Effector memory CD4-positive, alpha-beta T cell (primary cell): ENCODE data around the gene DVL2.

Experiments used
- DNase-seq, 3 donors: peaks; one replicate each; pipeline ENCODE4 v3.0.0-alpha.2; 2020
- H3K27ac ChIP-seq: 2 replicates; pipeline ENCODE4 v1.7.0; 2013; ENCODE audit warnings: mild to moderate bottlenecking, low read length, moderate library complexity; ENCODE audit not compliant: insufficient read depth, poor library complexity, severe bottlenecking
- H3K27me3 ChIP-seq: replicated peaks from 2 replicates; pipeline ENCODE4 v1.7.0; 2013; ENCODE audit warnings: mild to moderate bottlenecking, low read length; ENCODE audit not compliant: insufficient read depth, control insufficient read depth, poor library complexity, severe bottlenecking
- H3K36me3 ChIP-seq: 2 replicates; pipeline ENCODE4 v1.7.0; 2013; ENCODE audit warnings: mild to moderate bottlenecking, low read length, moderate library complexity; ENCODE audit not compliant: control insufficient read depth, insufficient read depth
- H3K4me1 ChIP-seq: 2 replicates; pipeline ENCODE4 v1.7.0; 2013; ENCODE audit warnings: low read length, mild to moderate bottlenecking; ENCODE audit not compliant: control insufficient read depth, insufficient read depth, poor library complexity, severe bottlenecking
- H3K4me3 ChIP-seq: 2 replicates; pipeline ENCODE4 v1.7.0; 2013; ENCODE audit warnings: low read length, low read depth, mild to moderate bottlenecking; ENCODE audit not compliant: insufficient read depth, poor library complexity, severe bottlenecking
- H3K9me3 ChIP-seq: 2 replicates; pipeline ENCODE4 v1.7.0; 2013; ENCODE audit warnings: mild to moderate bottlenecking, low read length, moderate library complexity; ENCODE audit not compliant: control insufficient read depth

The DVL2 gene

DNA sequence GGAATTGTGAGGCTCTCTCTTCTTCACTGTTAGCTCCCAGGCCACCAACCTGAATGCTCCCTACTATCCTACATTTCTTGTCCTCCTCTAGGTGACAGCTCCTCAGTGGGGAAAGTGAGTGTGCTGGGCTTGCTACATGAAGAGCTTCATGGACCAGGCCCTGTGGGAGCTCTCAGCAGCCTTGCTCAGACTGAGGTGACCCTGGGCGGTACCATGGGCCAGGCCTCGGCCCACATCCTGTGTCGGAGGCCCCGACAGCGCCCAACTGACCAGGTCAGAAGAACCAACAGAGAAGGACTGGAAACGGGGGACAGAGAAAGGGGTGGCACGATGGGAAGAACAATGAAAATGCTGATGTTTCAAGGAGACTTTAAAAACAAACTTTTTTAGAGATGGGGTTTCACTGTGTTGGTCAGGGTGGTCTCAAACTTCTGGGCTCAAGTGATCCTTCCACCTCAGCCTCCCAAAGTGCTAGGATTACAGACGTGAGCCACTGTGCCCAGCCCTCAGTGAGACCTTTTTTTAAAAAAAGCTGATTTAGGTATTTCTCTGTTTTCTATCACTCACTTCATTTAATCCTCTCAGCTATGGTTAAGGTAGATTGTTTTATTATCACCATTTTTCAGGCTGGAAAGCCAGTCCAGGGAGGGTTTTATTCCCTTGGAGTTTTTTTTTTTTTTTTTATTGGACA, 22.6 kb upstream of the DVL2 start:
- peaks cover 23% of the 10 kb centered on the region for H3K36me3 ChIP-seq
- no peaks in the 10 kb centered on the region for H3K9me3 ChIP-seq

DNA sequence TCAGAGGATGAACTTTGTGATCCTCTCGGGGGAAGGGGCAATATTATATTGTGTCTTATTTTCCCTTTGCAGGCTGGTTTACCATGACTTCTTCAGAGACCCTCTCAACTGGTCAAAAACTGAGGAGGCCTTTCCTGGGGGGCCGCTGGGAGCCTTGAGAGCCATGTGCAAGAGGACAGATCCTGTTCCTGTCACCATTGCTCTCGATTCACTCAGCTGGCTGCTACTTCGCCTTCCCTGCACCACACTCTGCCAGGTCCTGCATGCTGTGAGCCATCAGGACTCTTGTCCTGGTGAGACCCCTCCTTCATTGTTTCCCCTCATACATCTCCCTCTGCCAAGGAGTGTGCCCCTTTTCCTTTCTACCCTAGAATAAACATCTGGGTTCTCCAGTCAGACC, 20.2 kb upstream of the DVL2 start:
- Histone ChIP-seq H3K4me1 (peaks cover 23% of the 10 kb centered on the region), H3K27ac (no peak overlapping the region), H3K36me3 (peaks cover 23% of the 10 kb centered on the region), H3K9me3 (no peaks in the 10 kb centered on the region), H3K27me3 (no peaks in the 10 kb centered on the region), H3K4me3 (no peak overlapping the region)
- no peak for DNase-seq

More for the DNA sequence above, 22.6 kb upstream of the DVL2 start:
- Histone ChIP-seq H3K27me3 (no peaks in the 10 kb centered on the region), H3K4me1 (peaks cover 21% of the 10 kb centered on the region), H3K4me3 (no peak overlapping the region), H3K27ac (no peak overlapping the region)
- DNase-seq: no peak

DNA sequence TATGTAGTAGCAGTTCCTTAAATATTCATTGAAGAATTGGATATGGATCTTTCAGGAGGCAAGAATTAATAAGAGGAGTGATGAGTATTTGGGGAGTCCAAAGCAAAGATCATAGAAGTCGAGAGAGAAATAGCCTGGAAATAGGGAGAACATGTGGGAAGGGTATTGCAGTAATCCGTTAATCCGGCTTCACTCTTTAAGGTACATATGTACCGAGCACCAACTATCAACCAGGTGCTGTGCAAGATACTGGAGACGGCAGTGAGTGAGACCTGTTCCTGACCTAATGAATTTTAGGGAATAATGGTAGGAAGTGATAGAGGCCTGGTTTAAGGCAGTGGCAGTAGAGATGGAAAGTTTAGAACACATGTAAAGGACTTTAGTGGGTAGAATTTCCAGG, 18.8 kb upstream of the DVL2 start:
- Histone ChIP-seq H3K4me1 (peaks cover 31% of the 10 kb centered on the region), H3K27me3 (no peaks in the 10 kb centered on the region), H3K9me3 (no peaks in the 10 kb centered on the region), H3K27ac (peak overlapping the region; percentile 96), H3K4me3 (peak overlapping the region; percentile 100), H3K36me3 (peaks cover 14% of the 10 kb centered on the region)
- no peak for DNase-seq

DNA sequence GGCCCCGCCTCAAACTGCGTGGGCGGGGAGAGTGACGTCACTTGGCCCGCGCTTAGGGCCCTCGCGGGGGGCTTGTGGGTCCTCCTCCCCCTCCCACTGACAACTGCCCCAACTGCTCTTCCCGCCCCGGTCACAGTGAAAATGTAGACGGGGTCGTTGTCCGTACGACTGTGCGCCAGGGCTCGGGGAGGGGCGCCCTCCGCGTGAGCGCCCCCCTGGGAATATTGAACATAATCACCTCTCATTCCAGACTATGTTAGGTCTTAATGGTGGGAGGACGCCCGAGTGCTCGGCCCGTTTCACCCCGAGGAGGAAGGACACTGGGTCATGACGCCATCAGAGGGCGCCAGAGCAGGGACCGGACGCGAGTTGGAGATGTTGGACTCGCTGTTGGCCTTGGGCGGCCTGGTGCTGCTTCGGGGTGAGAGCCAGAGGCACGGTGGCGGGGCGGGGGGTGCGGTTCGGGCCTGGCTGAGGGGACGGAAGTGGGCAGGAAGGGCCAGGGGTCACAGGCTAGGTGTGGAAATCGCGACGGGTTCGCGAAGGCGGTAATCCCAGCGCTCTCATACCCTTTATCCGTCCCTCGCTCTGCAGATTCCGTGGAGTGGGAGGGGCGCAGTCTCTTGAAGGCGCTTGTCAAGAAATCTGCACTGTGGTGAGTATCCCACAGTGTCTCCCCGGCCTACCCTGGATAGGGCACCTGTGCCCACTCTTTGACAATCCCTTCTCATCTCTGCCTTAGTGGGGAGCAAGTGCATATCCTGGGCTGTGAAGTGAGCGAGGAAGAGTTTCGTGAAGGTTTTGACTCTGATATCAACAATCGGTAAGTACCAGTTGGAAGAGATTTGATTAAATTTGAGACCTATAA, 18.1 kb upstream of the DVL2 start, which contains the start of gene ELP5:
ELP5 (plus strand) TSS at position 40 of the 868 bp plus-strand sequence; CDS start at position 376, 336 bp downstream.
- no peaks in the 10 kb centered on the region for H3K9me3 ChIP-seq
- H3K4me3 ChIP-seq: peak within 1 kb of the TSS; percentile 100
- H3K4me1 ChIP-seq: peaks cover 31% of the 10 kb centered on the region
- H3K36me3 ChIP-seq: peaks cover 14% of the 10 kb centered on the region
- H3K27me3 ChIP-seq: no peaks in the 10 kb centered on the region
- peak within 1 kb of the TSS; percentile 96 for H3K27ac ChIP-seq
- DNase-seq: peak; percentile 79 to 86 (median 79)

DNA sequence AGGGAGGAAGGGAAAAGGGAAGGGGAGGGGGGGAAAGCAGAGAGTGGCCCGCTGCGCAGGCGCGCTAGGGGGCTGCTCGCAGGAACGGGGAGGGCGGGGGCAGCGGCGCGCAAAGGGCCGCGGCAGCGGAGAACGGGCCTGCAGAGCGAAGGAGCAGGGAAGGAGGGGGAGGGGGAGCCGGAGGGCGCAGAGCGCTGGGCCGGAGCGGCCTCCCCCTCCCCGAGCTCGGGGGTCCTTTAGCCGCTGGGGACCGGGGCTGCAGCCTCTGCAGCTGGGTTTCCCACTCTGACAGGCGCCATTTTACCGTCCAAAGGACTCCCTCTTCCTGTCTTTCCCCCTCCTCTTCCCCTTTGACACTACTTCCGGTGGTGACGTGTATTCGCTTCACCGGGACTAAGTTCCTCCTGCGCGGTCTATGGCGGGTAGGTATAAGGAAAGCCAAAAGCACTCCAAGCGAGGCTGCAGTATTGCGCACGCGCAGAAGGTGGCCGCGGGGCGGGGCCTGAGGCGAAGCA, 17.4 kb upstream of the DVL2 start, which contains the start of gene CTDNEP1:
CTDNEP1 (minus strand) TSS at position 74 of the 515 bp plus-strand sequence. CDS start 438 bp downstream, outside the sequence.
- H3K4me1 ChIP-seq: peaks cover 31% of the 10 kb centered on the region
- peak within 1 kb of the TSS; percentile 100 for H3K4me3 ChIP-seq
- H3K27ac ChIP-seq: peak within 1 kb of the TSS; percentile 96
- peak; percentile 97 to 100 (median 99) for DNase-seq
- H3K9me3 ChIP-seq: no peaks in the 10 kb centered on the region
- peaks cover 13% of the 10 kb centered on the region for H3K36me3 ChIP-seq
- H3K27me3 ChIP-seq: no peaks in the 10 kb centered on the region

GRCh38 chr17:7250695-7251627, 16.6 kb upstream of the DVL2 start:
- no peaks in the 10 kb centered on the region for H3K27me3 ChIP-seq
- H3K36me3 ChIP-seq: peaks cover 17% of the 10 kb centered on the region
- peak overlapping the region; percentile 96 for H3K27ac ChIP-seq
- DNase-seq: no peak
- no peaks in the 10 kb centered on the region for H3K9me3 ChIP-seq
- peaks cover 31% of the 10 kb centered on the region for H3K4me1 ChIP-seq
- H3K4me3 ChIP-seq: peak overlapping the region; percentile 100

GRCh38 chr17:7249830-7250229, 15.5 kb upstream of the DVL2 start:
- peak overlapping the region; percentile 100 for H3K4me3 ChIP-seq
- H3K4me1 ChIP-seq: peaks cover 31% of the 10 kb centered on the region
- H3K36me3 ChIP-seq: peaks cover 18% of the 10 kb centered on the region
- H3K9me3 ChIP-seq: no peaks in the 10 kb centered on the region
- H3K27ac ChIP-seq: peak overlapping the region; percentile 96
- DNase-seq: no peak
- H3K27me3 ChIP-seq: no peaks in the 10 kb centered on the region

DNA sequence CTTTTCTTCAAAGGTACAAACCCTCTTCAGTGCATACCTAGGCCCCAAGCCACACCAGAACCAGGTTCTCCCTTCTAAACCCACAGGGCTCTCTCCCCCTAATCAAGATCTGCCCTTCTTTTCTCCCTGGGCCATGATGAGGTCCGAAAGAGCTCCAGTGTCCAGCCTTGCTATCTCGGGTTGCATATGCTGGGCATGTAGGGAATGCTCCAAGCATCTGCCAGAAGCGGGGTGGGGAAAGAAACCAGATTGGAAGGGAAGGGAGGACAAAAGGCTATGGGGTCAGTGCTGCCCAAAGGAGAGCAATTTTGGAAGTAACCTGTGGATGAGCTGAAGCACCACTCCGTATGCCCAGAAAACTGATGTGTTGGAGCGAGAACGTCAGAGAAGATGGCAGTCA, 14.9 kb upstream of the DVL2 start:
- Histone ChIP-seq H3K4me3 (no peak overlapping the region), H3K27ac (peak overlapping the region; percentile 96)
- DNase-seq: no peak

DNA sequence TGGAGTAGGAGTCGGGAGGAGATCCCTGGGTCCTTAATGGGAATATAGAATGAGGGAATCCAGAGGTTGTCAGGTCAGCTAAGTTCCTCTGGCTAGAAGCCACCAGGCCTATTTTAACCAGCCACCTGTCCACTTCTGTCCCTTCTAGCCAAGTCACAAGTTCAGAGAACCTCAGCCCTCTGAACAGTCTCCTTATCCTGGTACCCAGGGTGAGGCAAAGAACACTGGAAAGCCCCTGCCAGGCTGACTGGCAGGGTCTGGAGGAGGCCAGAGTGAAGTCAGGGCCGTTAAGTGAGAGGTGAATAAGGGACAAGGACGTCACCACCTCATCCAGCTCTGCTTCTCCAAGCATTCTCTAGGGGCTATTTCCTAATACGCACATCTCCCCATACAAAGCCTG, 14.5 kb upstream of the DVL2 start:
- peaks cover 31% of the 10 kb centered on the region for H3K4me1 ChIP-seq
- no peaks in the 10 kb centered on the region for H3K27me3 ChIP-seq
- H3K4me3 ChIP-seq: no peak overlapping the region
- H3K36me3 ChIP-seq: peaks cover 20% of the 10 kb centered on the region
- no peak for DNase-seq
- H3K9me3 ChIP-seq: no peaks in the 10 kb centered on the region
- H3K27ac ChIP-seq: no peak overlapping the region

More for the DNA sequence above, 14.9 kb upstream of the DVL2 start:
- no peaks in the 10 kb centered on the region for H3K9me3 ChIP-seq
- peaks cover 19% of the 10 kb centered on the region for H3K36me3 ChIP-seq
- H3K27me3 ChIP-seq: no peaks in the 10 kb centered on the region
- H3K4me1 ChIP-seq: peaks cover 31% of the 10 kb centered on the region
